Gastroesophageal sphincter (tissue), 3 donors: Measurements from ENCODE around the gene PHLPP1.

Experiments used
- CTCF ChIP-seq, 4 experiments: fragments of 200-600 bp in 2 of 4; fragments of 450-650 bp in 2 of 4; sonication (generic) in 1 of 4; IDR thresholded peaks; one replicate each; pipeline ENCODE4 v1.5.1; 2017 to 2019; ENCODE audit warnings: antibody characterized with exemption in 4 of 4, mild to moderate bottlenecking in 2 of 4, moderate library complexity in 2 of 4
- POLR2A ChIP-seq, 2 donors: fragments of 450-650 bp; IDR thresholded peaks; one replicate each; pipeline ENCODE4 v1.6.1; 2017; ENCODE audit warnings: antibody characterized with exemption in 2 of 2, mild to moderate bottlenecking in 2 of 2, moderate library complexity in 1 of 2

GRCh38 chr18:62998443-62998842 lies 283.1 kb downstream of the PHLPP1 start:
- no peak for TF ChIP-seq CTCF (IDR thresholded peaks at IDR 0.05)
- TF ChIP-seq POLR2A (IDR thresholded peaks at IDR 0.05): no peak
